ENCODE data around the gene KLHL18. TPM values are rescaled to one million over a fixed set of nuclear protein-coding genes. Genes with fewer than 3 reads are reported as not detected.
A peak's percentile ranks its signal among the peaks of the same experiment; 100 is the strongest.
"Not testable (repeated sequence)": the region's sequence is repeated elsewhere in the genome, so short reads cannot be mapped to it uniquely, and the experiment has no call there.

Gene KLHL18
- total RNA-seq, result 10 to 100 TPM; 21.4 to 24.8 TPM

- DNase-seq, result peak; percentile 98
- Mint-ChIP-seq H3K27ac (peak within 1 kb of the TSS; percentile 100), H3K4me1 (peaks cover 46% of the 10 kb centered on the region), H3K4me3 (peak within 1 kb of the TSS; percentile 99), H3K27me3 (no peaks in the 10 kb centered on the region), H3K9me3 (no peaks in the 10 kb centered on the region), H3K36me3 (ENCODE audit: low read depth) (peaks cover 8% of the 10 kb centered on the region)
- CTCF ChIA-PET, result interaction anchor here (0.8 to 2.0 kb wide), 3 partner anchors 9 to 13 kb away, joined by 4 to 8 read pairs (median 4); no protein-coding TSS in a partner anchor
- POLR2A ChIA-PET, result interaction anchor here (0.6 to 1.1 kb wide), 3 partner anchors 10 to 121 kb away, joined by 3 read pairs; no protein-coding TSS in a partner anchor
Observed at GRCh38 chr3:47282424-47283192, at the start of gene KLHL18, which contains the start of gene KIF9. TSS of gene KLHL18 (plus strand) at chr3:47282944. CDS start at chr3:47282966, 22 bp downstream. TSS of gene KIF9 (minus strand) at chr3:47282799. CDS start at chr3:47277374, 5,425 bp downstream.

DNA sequence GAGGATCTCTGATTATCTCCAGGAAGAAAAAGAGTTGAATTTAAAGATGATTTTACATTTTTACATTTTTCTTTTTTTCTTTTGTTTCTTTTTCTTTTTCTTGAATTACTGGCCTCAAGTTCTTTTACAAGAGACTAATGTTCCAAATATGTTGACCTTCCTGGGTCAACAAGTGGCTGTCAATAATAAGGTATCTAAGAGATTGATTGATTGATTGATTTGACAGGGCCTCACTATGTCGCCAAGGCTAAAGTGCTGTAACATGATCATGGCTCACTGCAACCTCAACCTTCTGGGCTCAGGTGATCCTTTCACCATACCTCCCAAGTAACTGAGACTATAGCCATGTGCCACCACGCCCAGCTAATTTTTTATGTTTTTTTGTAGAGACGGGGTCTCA is 44.7 kb upstream of the KLHL18 start:
- Mint-ChIP-seq H3K36me3 (ENCODE audit: low read depth) (no peaks in the 10 kb centered on the region), H3K4me1 (no peaks in the 10 kb centered on the region), H3K27ac (no peak overlapping the region), H3K9me3 (no peaks in the 10 kb centered on the region), H3K27me3 (no peaks in the 10 kb centered on the region), H3K4me3 (no peak overlapping the region)
- POLR2A ChIA-PET, result no interaction called here
- DNase-seq, result no peak
- CTCF ChIA-PET, result no interaction called here

DNA sequence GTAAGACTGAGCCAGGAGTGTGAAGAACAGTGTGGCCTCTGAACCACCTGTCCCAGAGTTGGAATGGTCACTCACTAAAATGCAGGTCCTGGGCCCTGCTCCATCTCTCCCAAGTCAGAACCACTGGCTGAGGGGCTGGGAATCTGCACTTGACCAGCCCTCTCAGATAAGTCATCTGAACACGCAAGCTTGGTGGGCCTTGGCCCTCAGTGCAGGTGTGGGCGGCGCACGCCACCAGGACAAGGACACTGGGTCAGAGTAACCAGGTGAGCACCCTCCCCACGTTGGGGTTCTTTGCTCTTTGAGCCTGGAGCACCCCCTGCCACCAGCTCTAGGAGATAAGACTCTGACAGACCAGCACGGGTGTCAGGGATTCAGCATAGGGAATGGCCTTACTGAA is 42.8 kb upstream of the KLHL18 start:
- Mint-ChIP-seq H3K4me3 (no peak overlapping the region), H3K4me1 (no peaks in the 10 kb centered on the region), H3K27me3 (no peaks in the 10 kb centered on the region), H3K9me3 (no peaks in the 10 kb centered on the region), H3K36me3 (ENCODE audit: low read depth) (no peaks in the 10 kb centered on the region), H3K27ac (no peak overlapping the region)
- ChIA-PET POLR2A (no interaction called here), CTCF (interaction anchor here (2.2 kb wide), 1 partner anchor 17 kb away, joined by 5 read pairs; no protein-coding TSS in a partner anchor)
- no peak for DNase-seq

DNA sequence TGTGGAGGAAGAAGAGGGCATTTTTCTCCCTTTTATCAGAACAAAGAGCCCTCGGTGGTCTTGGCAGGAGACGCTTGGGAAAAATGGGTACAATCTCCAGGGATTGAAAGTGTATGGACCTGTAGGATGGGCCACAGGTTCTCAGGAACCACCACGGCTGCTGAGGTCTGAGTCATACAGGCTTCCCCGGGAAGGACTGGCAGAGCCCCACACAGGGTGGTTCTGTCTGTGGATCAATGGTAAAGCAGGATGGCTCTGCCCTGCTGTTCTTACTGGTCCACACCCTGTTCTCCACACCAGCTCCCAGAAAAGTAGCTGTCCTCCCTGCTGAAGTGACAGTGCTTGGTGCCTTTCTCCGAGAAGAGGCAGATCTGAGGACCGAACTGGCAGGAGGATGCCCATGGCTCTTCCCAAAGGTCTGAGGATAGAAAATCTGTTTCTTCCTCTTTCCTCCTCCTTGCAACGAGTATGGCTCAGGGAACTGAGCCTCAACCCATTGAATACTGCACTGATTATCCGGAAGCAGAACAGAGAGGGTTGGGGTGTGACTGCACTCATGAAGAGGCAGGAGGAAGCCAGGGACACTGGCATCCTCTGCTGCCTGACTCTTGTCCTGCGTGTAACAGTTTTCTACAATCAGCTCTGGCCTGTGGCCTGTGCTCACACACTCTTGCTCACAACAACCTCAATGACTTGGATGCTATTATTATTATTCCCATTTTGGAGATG is 39.2 kb upstream of the KLHL18 start:
- no peak for DNase-seq
- ChIA-PET POLR2A (no interaction called here), CTCF (interaction anchor here (0.9 kb wide), 1 partner anchor 10 kb away, joined by 3 read pairs; no protein-coding TSS in a partner anchor)
- Mint-ChIP-seq H3K27ac (no peak overlapping the region), H3K36me3 (ENCODE audit: low read depth) (no peaks in the 10 kb centered on the region), H3K9me3 (no peaks in the 10 kb centered on the region), H3K27me3 (no peaks in the 10 kb centered on the region), H3K4me1 (peaks cover 3% of the 10 kb centered on the region), H3K4me3 (no peak overlapping the region)

DNA sequence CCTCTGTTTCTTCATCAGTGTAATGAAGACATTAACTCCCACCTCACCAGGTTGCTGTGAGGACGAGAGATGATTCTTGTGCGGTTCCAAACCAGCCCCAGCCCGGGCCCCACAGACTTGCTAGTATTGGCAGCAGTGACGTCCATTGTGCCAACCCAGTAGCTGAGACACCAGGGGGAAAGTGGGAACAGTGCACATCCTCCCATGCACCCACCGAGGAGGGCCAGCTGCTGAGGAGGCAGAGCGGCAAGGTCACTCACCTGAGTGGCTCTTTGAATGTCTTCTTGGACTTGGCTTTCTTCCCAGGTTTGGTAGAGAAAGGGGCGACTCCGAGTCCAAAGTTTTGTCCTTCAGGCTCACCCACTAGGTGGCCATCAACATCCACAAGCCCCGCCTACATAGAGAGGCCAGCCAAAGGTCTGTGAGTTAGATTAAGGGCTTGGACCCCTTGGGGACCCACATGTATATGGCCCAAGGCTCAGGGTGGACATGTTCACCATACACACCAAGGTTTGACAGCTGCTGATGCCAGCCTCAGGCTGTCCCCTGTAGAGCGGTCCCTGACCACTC is 38.1 kb upstream of the KLHL18 start:
- Mint-ChIP-seq H3K4me3 (no peak overlapping the region), H3K4me1 (peaks cover 3% of the 10 kb centered on the region), H3K27me3 (no peaks in the 10 kb centered on the region), H3K27ac (no peak overlapping the region), H3K9me3 (no peaks in the 10 kb centered on the region), H3K36me3 (ENCODE audit: low read depth) (no peaks in the 10 kb centered on the region)
- POLR2A ChIA-PET, result no interaction called here
- DNase-seq, result no peak
- CTCF ChIA-PET, result interaction anchor here (0.6 to 1.5 kb wide), 3 partner anchors 10 to 913 kb away, joined by 3 to 4 read pairs (median 3); no protein-coding TSS in a partner anchor

- POLR2A ChIA-PET, result no interaction called here
- no peak for DNase-seq
- no peaks in the 10 kb centered on the region for H3K36me3 Mint-ChIP-seq (ENCODE audit: low read depth)
- CTCF ChIA-PET, result interaction anchor here (1.3 to 1.5 kb wide), 2 partner anchors 9 to 12 kb away, joined by 3 to 4 read pairs; no protein-coding TSS in a partner anchor
- H3K4me1 Mint-ChIP-seq, result peaks cover 3% of the 10 kb centered on the region
- no peak overlapping the region for H3K27ac Mint-ChIP-seq
- H3K9me3 Mint-ChIP-seq, result no peaks in the 10 kb centered on the region
- H3K4me3 Mint-ChIP-seq, result no peak overlapping the region
- H3K27me3 Mint-ChIP-seq, result no peaks in the 10 kb centered on the region
Observed at GRCh38 chr3:47245271-47245670, 37.5 kb upstream of the KLHL18 start.

GRCh38 chr3:47247131-47248064 is 35.3 kb upstream of the KLHL18 start:
- Mint-ChIP-seq H3K9me3 (no peaks in the 10 kb centered on the region), H3K4me3 (no peak overlapping the region), H3K27ac (no peak overlapping the region), H3K4me1 (peaks cover 3% of the 10 kb centered on the region), H3K36me3 (ENCODE audit: low read depth) (no peaks in the 10 kb centered on the region), H3K27me3 (no peaks in the 10 kb centered on the region)
- no peak for DNase-seq
- ChIA-PET POLR2A (no interaction called here), CTCF (interaction anchor here (1.2 kb wide), 1 partner anchor 33 kb away, joined by 3 read pairs; no protein-coding TSS in a partner anchor)

GRCh38 chr3:47250309-47251060 is 32.3 kb upstream of the KLHL18 start:
- ChIA-PET CTCF (no interaction called here), POLR2A (no interaction called here)
- DNase-seq, result no peak
- H3K4me1 Mint-ChIP-seq, result no peaks in the 10 kb centered on the region
- no peaks in the 10 kb centered on the region for H3K36me3 Mint-ChIP-seq (ENCODE audit: low read depth)
- H3K9me3 Mint-ChIP-seq, result no peaks in the 10 kb centered on the region
- H3K27ac Mint-ChIP-seq, result no peak overlapping the region
- H3K4me3 Mint-ChIP-seq, result no peak overlapping the region
- H3K27me3 Mint-ChIP-seq, result no peaks in the 10 kb centered on the region

DNA sequence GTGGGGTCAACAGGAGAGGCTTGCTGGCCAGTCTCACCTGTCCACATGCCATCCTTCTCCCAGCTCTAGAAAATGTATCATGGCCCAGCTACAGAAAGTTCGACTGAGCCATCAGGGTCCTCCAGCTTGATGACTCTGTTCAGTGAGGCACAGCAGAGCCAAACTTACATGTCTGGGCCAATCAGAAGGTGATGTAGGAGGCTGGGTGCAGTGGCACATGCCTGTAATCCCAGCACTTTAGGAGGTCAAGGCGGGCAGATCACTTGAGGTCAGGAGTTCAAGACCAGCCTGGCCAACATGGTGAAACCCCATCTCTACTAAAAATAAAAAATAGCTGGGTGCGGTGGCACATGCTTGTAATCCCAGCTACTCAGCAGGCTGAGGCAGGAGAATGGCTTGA is 31.7 kb upstream of the KLHL18 start:
- DNase-seq; POLR2A ChIA-PET; H3K9me3 Mint-ChIP-seq; H3K27me3 Mint-ChIP-seq; H3K4me1 Mint-ChIP-seq; H3K27ac Mint-ChIP-seq; H3K36me3 Mint-ChIP-seq (ENCODE audit: low read depth); CTCF ChIA-PET; H3K4me3 Mint-ChIP-seq: not testable (repeated sequence)

DNA sequence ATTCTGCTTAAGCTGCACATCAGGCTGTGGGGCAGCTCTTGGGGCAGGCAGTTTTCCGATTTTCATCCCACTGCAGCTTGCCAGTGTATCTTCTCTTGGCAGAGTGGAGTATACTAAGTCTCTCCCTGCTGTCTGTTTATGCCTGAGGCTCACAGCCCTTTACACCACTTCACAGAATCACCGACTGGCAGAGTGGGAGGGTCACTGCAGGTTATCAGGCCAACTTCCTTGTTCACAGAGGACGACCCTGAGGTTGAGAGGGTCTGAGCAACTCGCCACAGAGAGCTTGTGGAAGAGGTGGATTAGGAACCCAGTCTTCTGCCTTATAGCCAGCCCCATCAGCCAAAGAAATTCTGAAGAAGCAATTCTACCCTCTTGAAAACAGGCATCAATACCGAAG is 31.1 kb upstream of the KLHL18 start:
- ChIA-PET POLR2A (no interaction called here), CTCF (no interaction called here)
- Mint-ChIP-seq H3K4me3 (no peak overlapping the region), H3K27me3 (no peaks in the 10 kb centered on the region), H3K9me3 (no peaks in the 10 kb centered on the region), H3K4me1 (no peaks in the 10 kb centered on the region), H3K36me3 (ENCODE audit: low read depth) (no peaks in the 10 kb centered on the region), H3K27ac (no peak overlapping the region)
- DNase-seq, result no peak

DNA sequence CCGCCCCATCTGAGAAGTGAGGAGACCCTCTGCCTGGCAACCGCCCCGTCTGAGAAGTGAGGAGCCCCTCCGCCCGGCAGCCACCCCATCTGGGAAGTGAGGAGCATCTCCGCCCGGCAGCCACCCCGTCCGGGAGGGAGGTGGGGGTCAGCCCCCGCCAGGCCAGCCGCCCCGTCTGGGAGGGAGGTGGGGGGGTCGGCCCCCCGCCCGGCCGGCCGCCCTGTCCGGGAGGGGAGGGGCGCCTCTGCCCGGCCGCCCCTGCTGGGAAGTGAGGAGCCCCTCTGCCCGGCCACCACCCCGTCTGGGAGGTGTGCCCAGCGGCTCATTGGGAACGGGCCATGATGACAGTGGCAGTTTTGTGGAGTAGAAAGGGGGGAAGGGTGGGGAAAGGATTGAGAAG is 26.4 kb upstream of the KLHL18 start:
- H3K4me3 Mint-ChIP-seq; POLR2A ChIA-PET; H3K27me3 Mint-ChIP-seq; DNase-seq; CTCF ChIA-PET; H3K4me1 Mint-ChIP-seq; H3K9me3 Mint-ChIP-seq; H3K36me3 Mint-ChIP-seq (ENCODE audit: low read depth); H3K27ac Mint-ChIP-seq: not testable (repeated sequence)

GRCh38 chr3:47259114-47259513 is 23.6 kb upstream of the KLHL18 start:
- no peak overlapping the region for H3K27ac Mint-ChIP-seq
- no peaks in the 10 kb centered on the region for H3K9me3 Mint-ChIP-seq
- no peak overlapping the region for H3K4me3 Mint-ChIP-seq
- no peaks in the 10 kb centered on the region for H3K4me1 Mint-ChIP-seq
- no peaks in the 10 kb centered on the region for H3K27me3 Mint-ChIP-seq
- no peak for DNase-seq
- no peaks in the 10 kb centered on the region for H3K36me3 Mint-ChIP-seq (ENCODE audit: low read depth)
- ChIA-PET POLR2A (no interaction called here), CTCF (interaction anchor here (0.6 kb wide), 1 partner anchor 362 kb away, joined by 3 read pairs; no protein-coding TSS in a partner anchor)
